ENCODE data around the gene CPNE1. TPM values are rescaled to one million over a fixed set of nuclear protein-coding genes. Genes with fewer than 3 reads are reported as not detected.

The CPNE1 gene
- total RNA-seq, 1 donor from 2014 or later, result 142 TPM

DNA sequence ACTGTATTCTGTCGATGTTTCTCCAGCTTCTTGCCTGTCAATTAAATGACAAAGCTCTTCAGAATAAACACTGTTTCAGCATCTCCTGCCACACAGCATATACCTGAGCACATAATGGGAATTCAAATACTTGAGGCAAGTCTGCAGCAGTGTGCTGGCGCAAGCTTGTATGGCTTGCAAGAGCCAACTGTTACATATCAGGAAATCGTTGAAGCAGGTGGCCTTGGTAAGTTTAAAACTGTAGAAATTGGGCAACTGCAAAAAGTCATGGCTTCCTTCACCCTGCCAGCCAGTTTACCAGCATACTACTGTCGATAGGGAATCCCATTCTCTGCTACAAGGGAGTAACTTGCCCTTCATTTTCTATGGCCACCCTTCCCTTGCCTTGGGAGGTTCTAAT is 23.0 kb downstream of the CPNE1 start:
- Mint-ChIP-seq H3K27me3 (ENCODE audit: low read depth) (no peaks in the 10 kb centered on the region), H3K9me3 (ENCODE audit: low read depth) (no peaks in the 10 kb centered on the region), H3K36me3 (ENCODE audit: low read depth) (peaks cover 1% of the 10 kb centered on the region), H3K4me3 (ENCODE audit: unreplicated experiment) (no peak overlapping the region), H3K27ac (ENCODE audit: unreplicated experiment) (no peak overlapping the region), H3K4me1 (ENCODE audit: low read depth) (peaks cover 17% of the 10 kb centered on the region)
- TF ChIP-seq, protein P1, sequence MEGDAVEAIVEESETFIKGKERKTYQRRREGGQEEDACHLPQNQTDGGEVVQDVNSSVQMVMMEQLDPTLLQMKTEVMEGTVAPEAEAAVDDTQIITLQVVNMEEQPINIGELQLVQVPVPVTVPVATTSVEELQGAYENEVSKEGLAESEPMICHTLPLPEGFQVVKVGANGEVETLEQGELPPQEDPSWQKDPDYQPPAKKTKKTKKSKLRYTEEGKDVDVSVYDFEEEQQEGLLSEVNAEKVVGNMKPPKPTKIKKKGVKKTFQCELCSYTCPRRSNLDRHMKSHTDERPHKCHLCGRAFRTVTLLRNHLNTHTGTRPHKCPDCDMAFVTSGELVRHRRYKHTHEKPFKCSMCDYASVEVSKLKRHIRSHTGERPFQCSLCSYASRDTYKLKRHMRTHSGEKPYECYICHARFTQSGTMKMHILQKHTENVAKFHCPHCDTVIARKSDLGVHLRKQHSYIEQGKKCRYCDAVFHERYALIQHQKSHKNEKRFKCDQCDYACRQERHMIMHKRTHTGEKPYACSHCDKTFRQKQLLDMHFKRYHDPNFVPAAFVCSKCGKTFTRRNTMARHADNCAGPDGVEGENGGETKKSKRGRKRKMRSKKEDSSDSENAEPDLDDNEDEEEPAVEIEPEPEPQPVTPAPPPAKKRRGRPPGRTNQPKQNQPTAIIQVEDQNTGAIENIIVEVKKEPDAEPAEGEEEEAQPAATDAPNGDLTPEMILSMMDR (IDR thresholded peaks at IDR 0.05), result no peak
- no peak for DNase-seq (ENCODE audit: low spot score)

DNA sequence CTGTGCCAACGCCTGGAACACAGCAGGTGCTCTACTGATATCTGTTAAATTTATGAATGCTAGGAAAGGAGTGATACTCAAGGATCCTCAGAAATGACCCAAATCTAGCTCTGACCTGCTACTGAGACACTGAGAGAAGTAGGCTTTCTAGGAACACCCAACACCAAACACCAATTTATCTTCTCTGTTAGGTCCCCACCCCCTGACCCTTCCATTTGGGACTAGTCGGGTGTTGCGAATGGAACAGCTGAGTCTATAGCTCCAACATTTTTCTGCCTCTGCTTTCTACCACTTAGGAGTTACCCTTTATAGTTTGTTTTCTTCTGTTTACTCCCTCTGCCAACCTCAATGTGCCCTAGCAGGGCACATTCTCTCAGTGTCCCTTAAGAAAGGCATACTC is 24.0 kb downstream of the CPNE1 start:
- H3K4me1 Mint-ChIP-seq (ENCODE audit: low read depth), result peaks cover 17% of the 10 kb centered on the region
- H3K4me3 Mint-ChIP-seq (ENCODE audit: unreplicated experiment), result no peak overlapping the region
- H3K27ac Mint-ChIP-seq (ENCODE audit: unreplicated experiment), result no peak overlapping the region
- TF ChIP-seq, protein P1 (IDR thresholded peaks at IDR 0.05), result no peak
- H3K36me3 Mint-ChIP-seq (ENCODE audit: low read depth), result peaks cover 1% of the 10 kb centered on the region
- H3K27me3 Mint-ChIP-seq (ENCODE audit: low read depth), result no peaks in the 10 kb centered on the region
- no peaks in the 10 kb centered on the region for H3K9me3 Mint-ChIP-seq (ENCODE audit: low read depth)
- no peak for DNase-seq (ENCODE audit: low spot score)

DNA sequence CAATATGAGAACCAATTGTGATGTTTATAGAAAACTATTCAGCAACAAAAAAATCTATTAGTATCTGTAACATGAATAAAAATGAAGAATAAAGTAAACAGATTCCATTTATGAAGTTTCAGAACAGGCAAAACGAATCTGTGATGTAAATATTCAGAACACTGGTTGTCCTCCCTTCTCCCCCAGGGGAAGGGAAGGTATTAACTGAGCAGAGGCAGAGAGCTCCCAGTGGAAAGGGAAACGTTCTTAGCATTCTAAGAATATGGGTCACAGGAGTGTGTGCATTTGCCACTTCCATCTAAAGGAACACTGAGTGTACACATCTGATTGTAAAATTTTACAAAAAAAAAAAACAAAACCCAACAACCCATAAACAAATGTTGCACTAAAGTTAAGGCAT is 25.9 kb downstream of the CPNE1 start:
- Mint-ChIP-seq H3K36me3 (ENCODE audit: low read depth) (peaks cover 1% of the 10 kb centered on the region), H3K4me3 (ENCODE audit: unreplicated experiment) (no peak overlapping the region), H3K9me3 (ENCODE audit: low read depth) (no peaks in the 10 kb centered on the region), H3K4me1 (ENCODE audit: low read depth) (peaks cover 17% of the 10 kb centered on the region), H3K27me3 (ENCODE audit: low read depth) (no peaks in the 10 kb centered on the region), H3K27ac (ENCODE audit: unreplicated experiment) (no peak overlapping the region)
- TF ChIP-seq, protein P1 (IDR thresholded peaks at IDR 0.05), result no peak
- DNase-seq (ENCODE audit: low spot score), result no peak

DNA sequence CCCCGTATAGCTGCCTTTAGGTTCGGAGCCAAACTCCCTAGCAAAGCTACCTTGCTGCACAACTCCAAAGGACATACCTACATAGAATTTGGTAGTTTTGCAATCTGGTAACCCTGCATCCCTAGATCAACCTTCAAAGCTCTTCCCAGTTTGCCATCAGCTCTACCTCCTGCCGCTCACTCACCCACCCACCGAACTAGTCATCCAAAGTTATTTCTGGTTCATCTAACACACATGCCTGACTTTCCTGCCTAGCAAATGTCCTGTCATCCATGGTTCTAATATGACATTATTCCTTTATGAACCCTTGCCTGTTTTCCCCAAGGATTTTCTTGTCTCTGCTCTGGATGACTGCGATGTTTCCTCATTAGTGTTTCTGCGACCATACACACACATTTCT is 27.4 kb downstream of the CPNE1 start:
- H3K9me3 Mint-ChIP-seq (ENCODE audit: low read depth), result no peaks in the 10 kb centered on the region
- H3K36me3 Mint-ChIP-seq (ENCODE audit: low read depth), result peaks cover 3% of the 10 kb centered on the region
- DNase-seq (ENCODE audit: low spot score), result no peak
- TF ChIP-seq, protein P1 (IDR thresholded peaks at IDR 0.05), result no peak
- peaks cover 17% of the 10 kb centered on the region for H3K4me1 Mint-ChIP-seq (ENCODE audit: low read depth)
- no peaks in the 10 kb centered on the region for H3K27me3 Mint-ChIP-seq (ENCODE audit: low read depth)
- H3K27ac Mint-ChIP-seq (ENCODE audit: unreplicated experiment), result no peak overlapping the region
- H3K4me3 Mint-ChIP-seq (ENCODE audit: unreplicated experiment), result no peak overlapping the region

DNA sequence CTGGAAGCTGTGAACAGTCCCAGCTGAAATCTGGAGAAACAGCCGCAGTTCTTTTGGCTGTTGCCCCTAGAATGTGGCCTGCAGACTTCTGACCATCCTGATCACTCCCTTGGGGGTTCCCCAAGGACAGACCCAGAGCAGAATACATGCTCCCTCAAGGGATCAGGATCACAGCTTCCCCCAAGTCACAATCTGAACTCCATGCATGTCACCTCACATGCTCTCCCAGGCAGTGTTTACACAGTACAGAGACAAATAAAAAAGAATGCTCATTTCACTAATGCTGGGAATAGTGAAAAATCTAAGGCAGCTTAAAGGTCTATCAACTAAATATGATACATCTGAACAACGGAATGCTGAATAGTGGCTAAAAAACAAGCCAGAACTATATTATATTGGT is 28.6 kb downstream of the CPNE1 start:
- no peak overlapping the region for H3K4me3 Mint-ChIP-seq (ENCODE audit: unreplicated experiment)
- H3K27ac Mint-ChIP-seq (ENCODE audit: unreplicated experiment), result no peak overlapping the region
- TF ChIP-seq, protein P1 (IDR thresholded peaks at IDR 0.05), result no peak
- peaks cover 17% of the 10 kb centered on the region for H3K4me1 Mint-ChIP-seq (ENCODE audit: low read depth)
- H3K9me3 Mint-ChIP-seq (ENCODE audit: low read depth), result no peaks in the 10 kb centered on the region
- no peaks in the 10 kb centered on the region for H3K27me3 Mint-ChIP-seq (ENCODE audit: low read depth)
- peaks cover 7% of the 10 kb centered on the region for H3K36me3 Mint-ChIP-seq (ENCODE audit: low read depth)
- no peak for DNase-seq (ENCODE audit: low spot score)
